Measurements from ENCODE around the gene FBXW10.
"Not testable (repeated sequence)": the region's sequence is repeated elsewhere in the genome, so short reads cannot be mapped to it uniquely, and the experiment has no call there.

Gene FBXW10, protein sequence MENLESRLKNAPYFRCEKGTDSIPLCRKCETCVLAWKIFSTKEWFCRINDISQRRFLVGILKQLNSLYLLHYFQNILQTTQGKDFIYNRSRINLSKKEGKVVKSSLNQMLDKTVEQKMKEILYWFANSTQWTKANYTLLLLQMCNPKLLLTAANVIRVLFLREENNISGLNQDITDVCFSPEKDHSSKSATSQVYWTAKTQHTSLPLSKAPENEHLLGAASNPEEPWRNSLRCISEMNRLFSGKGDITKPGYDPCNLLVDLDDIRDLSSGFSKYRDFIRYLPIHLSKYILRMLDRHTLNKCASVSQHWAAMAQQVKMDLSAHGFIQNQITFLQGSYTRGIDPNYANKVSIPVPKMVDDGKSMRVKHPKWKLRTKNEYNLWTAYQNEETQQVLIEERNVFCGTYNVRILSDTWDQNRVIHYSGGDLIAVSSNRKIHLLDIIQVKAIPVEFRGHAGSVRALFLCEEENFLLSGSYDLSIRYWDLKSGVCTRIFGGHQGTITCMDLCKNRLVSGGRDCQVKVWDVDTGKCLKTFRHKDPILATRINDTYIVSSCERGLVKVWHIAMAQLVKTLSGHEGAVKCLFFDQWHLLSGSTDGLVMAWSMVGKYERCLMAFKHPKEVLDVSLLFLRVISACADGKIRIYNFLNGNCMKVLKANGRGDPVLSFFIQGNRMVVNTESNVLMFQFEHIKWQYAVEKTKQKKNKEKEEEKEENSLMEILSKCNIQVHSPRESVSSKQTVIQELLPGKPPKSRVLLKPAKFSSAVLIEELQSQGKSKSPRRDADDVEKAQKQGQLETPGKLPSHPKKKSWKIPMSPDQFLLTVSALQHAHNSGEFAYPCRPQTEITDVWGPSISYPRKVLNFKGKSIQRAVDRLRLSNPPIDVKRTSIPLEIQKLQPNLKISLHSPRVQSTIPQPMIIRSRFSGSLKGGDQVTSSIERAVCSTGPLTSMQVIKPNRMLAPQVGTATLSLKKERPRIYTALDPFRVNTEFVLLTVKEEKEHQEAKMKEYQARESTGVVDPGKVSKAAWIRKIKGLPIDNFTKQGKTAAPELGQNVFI

GRCh38 chr17:18743699-18744421, at the start of gene FBXW10:
Gene FBXW10 (plus strand): TSS chr17:18744054. CDS start chr17:18744245, 191 bp downstream.
- in situ Hi-C loops (cut with HindIII; ENCODE audit: low pct_ligation_motif_present, low pct_unique_long_range_greater_than_20kb, low sequenced_read_pairs); DNase-seq: not testable (repeated sequence)

- in situ Hi-C loops (cut with HindIII; ENCODE audit: low pct_ligation_motif_present, low pct_unique_long_range_greater_than_20kb, low sequenced_read_pairs); DNase-seq: not testable (repeated sequence)
Observed at GRCh38 chr17:18695143-18695542, 48.7 kb upstream of the FBXW10 start.

GRCh38 chr17:18698473-18699103, 45.3 kb upstream of the FBXW10 start:
- DNase-seq; in situ Hi-C loops (cut with HindIII; ENCODE audit: low pct_ligation_motif_present, low pct_unique_long_range_greater_than_20kb, low sequenced_read_pairs): not testable (repeated sequence)

- DNase-seq; in situ Hi-C loops (cut with HindIII; ENCODE audit: low pct_ligation_motif_present, low pct_unique_long_range_greater_than_20kb, low sequenced_read_pairs): not testable (repeated sequence)
Observed at GRCh38 chr17:18705955-18706354, 37.9 kb upstream of the FBXW10 start.

DNA sequence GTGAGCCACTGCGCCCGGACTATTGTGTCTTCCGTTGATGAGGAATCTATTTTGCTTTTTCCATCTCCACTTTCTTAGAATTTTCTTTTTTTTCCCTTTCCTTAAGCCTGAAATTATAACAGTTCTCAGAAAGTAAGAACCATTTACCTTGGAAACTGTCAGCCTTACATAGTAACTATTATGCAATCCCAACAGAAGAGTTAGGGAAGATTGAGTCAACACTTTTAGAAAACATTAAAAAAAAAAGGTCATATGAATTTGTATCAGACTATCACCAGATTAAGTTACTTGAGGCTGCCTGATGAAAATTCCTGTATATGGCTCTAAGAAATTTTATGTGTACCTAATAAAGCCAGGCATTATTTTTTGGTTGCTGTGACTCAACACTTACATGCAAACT, 35.6 kb upstream of the FBXW10 start:
- DNase-seq; in situ Hi-C loops (cut with HindIII; ENCODE audit: low pct_ligation_motif_present, low pct_unique_long_range_greater_than_20kb, low sequenced_read_pairs): not testable (repeated sequence)

DNA sequence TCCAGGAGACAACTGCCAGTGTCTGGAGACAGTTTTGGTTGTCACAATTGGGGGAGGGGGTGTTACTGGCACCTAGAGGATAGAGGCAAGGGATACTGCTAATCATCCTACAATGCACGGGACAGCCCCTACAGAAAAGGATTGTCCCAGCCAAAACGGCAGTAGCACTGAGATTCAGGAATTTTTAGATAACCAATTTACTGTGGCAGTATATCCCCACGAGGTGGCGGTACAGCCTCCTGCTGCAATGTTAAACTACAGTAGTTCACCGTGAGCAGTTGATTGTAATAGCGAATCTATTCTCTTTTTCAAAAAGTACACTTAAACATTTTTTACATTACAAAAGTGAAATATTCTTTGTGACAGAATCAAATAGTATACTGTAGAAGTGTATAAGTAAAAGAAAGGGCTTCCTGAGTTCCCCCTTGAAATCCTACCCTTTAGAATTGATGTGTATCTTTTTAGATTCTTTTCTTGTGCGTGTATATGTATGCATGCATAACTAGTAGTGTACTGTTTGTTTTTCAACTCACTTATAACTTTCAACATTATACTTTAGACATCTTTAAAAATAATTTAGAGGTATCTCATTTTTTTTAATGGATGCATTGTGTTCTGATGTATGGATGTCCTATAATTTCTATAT, 31.4 kb upstream of the FBXW10 start:
- in situ Hi-C loops (cut with HindIII; ENCODE audit: low pct_ligation_motif_present, low pct_unique_long_range_greater_than_20kb, low sequenced_read_pairs), result not testable (repeated sequence)
- peak; percentile 66 for DNase-seq

GRCh38 chr17:18718643-18719427, 25.0 kb upstream of the FBXW10 start:
- peak; percentile 75 for DNase-seq

GRCh38 chr17:18719428-18720110, 24.3 kb upstream of the FBXW10 start:
- in situ Hi-C loops (cut with HindIII; ENCODE audit: low pct_ligation_motif_present, low pct_unique_long_range_greater_than_20kb, low sequenced_read_pairs); DNase-seq: not testable (repeated sequence)

More at GRCh38 chr17:18718643-18719427, 25.0 kb upstream of the FBXW10 start:
- in situ Hi-C loops (cut with HindIII; ENCODE audit: low pct_ligation_motif_present, low pct_unique_long_range_greater_than_20kb, low sequenced_read_pairs), result not testable (repeated sequence)

GRCh38 chr17:18721775-18722547, 21.9 kb upstream of the FBXW10 start:
- DNase-seq; in situ Hi-C loops (cut with HindIII; ENCODE audit: low pct_ligation_motif_present, low pct_unique_long_range_greater_than_20kb, low sequenced_read_pairs): not testable (repeated sequence)

- DNase-seq; in situ Hi-C loops (cut with HindIII; ENCODE audit: low pct_ligation_motif_present, low pct_unique_long_range_greater_than_20kb, low sequenced_read_pairs): not testable (repeated sequence)
Observed at GRCh38 chr17:18722612-18723011, 21.2 kb upstream of the FBXW10 start.

- in situ Hi-C loops (cut with HindIII; ENCODE audit: low pct_ligation_motif_present, low pct_unique_long_range_greater_than_20kb, low sequenced_read_pairs), result not testable (repeated sequence)
- peak; percentile 1 for DNase-seq
Observed at GRCh38 chr17:18723509-18723908, 20.3 kb upstream of the FBXW10 start.

GRCh38 chr17:18732438-18732837, 11.4 kb upstream of the FBXW10 start:
- in situ Hi-C loops (cut with HindIII; ENCODE audit: low pct_ligation_motif_present, low pct_unique_long_range_greater_than_20kb, low sequenced_read_pairs); DNase-seq: not testable (repeated sequence)

GRCh38 chr17:18733350-18733749, 10.5 kb upstream of the FBXW10 start:
- in situ Hi-C loops (cut with HindIII; ENCODE audit: low pct_ligation_motif_present, low pct_unique_long_range_greater_than_20kb, low sequenced_read_pairs); DNase-seq: not testable (repeated sequence)

DNA sequence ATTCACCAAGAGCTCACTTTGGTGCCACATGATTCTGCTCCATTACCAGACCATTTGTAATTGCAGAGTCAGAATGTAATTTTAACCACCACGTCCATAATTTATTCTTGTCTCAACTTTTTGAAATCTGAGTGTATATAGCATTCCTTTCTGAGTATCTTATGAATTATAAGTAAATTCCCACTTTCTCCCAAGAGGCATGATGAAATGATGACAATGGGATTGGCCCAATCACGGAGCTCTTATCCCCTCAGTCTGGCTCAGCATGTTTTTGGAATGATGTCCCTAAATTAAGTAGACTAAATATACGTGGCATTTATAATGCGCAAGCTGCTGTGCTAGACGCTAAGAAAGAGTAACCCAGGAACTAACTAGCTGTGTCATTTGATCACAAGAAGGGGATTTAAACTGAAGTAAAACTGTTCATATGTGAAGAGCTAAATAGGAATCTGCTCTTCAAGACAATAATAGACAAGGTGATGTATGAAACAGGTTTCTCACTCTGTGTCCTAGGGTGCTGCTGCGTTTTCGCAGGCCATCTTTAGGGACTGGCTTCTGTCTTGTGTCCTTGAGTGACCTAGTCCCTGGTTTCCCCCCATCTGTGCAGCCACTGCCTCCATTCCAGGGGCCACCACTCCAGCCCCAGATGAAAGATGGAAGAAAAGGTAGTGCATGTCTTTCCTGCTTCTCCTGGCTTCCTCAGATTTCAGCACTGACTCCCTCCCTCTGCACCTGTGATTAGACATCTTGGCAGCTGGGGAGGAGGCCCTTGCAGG, 4.0 kb upstream of the FBXW10 start:
- in situ Hi-C loops (cut with HindIII; ENCODE audit: low pct_ligation_motif_present, low pct_unique_long_range_greater_than_20kb, low sequenced_read_pairs); DNase-seq: not testable (repeated sequence)

- DNase-seq; in situ Hi-C loops (cut with HindIII; ENCODE audit: low pct_ligation_motif_present, low pct_unique_long_range_greater_than_20kb, low sequenced_read_pairs): not testable (repeated sequence)
Observed at GRCh38 chr17:18741228-18741627, 2.6 kb upstream of the FBXW10 start.
